Kidney epithelial cell (primary cell): ENCODE measurements around the gene CBX4. TPM values are rescaled to one million over a fixed set of nuclear protein-coding genes. Genes with fewer than 3 reads are reported as not detected.
"Not testable (repeated sequence)": the region's sequence is repeated elsewhere in the genome, so short reads cannot be mapped to it uniquely, and the experiment has no call there.

ENCODE experiments used
- DNase-seq: peaks from one replicate; pipeline ENCODE4 v3.0.0-alpha.2; 2010; ENCODE audit warnings: low read depth
- H3K27me3 ChIP-seq: 2 replicates; pipeline ENCODE4 v1.6.0; 2011; ENCODE audit warnings: low read length; ENCODE audit not compliant: control insufficient read depth, insufficient read depth
- H3K36me3 ChIP-seq: 2 replicates; pipeline ENCODE4 v1.5.1; 2011; ENCODE audit warnings: low read length; ENCODE audit not compliant: control insufficient read depth, insufficient read depth
- H3K4me3 ChIP-seq: 2 replicates; pipeline ENCODE4 v1.5.1; 2011; ENCODE audit warnings: low read depth, mild to moderate bottlenecking, control low read depth, low read length
- CTCF ChIP-seq: IDR thresholded peaks from 2 replicates; pipeline ENCODE4 v1.5.1; 2011; ENCODE audit warnings: mild to moderate bottlenecking, moderate library complexity, low read length, control low read depth, inconsistent platforms; ENCODE audit not compliant: insufficient read depth, poor library complexity, severe bottlenecking
- total RNA-seq: library from RNA; depleted of rRNA; stranded (reverse); fragments of >200 nt; gene quantifications from 2 replicates; pipeline ENCODE4 v1.2.3, GENCODE V29; 2015

The CBX4 gene
- total RNA-seq, 1 donor from 2014 or later: 24.0 TPM

DNA sequence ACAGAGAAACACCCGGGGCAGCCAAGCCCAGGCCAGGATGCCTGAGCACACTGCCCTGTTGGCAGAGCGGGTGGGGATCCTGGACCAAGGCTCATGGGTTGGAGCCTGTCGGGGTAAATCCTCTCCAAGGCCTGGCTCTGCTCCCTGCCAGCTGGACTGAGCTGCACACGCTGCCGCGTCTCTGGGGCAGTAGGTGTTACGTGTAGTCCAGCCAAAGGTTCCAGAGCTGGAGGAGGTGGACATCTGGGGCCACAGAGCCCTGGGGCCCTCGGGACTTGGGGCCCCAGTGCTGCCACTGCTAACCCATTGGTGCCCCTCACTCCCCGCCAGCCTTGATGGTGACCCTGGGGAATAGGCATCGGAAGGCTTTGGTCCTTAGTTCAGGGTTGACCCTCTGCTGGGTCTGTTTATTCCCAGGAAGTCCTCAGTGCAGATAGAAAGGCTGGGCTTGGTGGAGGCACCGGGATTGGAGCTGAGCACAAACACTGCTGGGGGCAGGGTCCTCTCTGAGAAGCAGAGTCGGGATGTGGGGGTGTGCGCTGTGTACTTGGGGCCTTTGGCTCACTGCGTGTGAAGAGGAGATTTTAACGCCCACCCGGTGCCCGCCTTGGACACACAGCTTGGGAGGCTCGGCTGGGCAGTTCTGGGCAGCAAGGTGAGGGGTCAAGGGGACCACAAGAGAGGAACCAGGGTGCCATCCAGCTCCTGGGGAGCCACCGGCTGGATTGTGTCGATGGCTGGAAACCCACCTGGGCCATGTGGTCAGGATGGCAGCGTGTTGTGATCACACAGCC, 16.3 kb upstream of the CBX4 start:
- Histone ChIP-seq H3K27me3 (peaks cover 16% of the 10 kb centered on the region), H3K36me3 (no peaks in the 10 kb centered on the region), H3K4me3 (no peak overlapping the region)
- no peak for DNase-seq
- TF ChIP-seq CTCF: no peak

DNA sequence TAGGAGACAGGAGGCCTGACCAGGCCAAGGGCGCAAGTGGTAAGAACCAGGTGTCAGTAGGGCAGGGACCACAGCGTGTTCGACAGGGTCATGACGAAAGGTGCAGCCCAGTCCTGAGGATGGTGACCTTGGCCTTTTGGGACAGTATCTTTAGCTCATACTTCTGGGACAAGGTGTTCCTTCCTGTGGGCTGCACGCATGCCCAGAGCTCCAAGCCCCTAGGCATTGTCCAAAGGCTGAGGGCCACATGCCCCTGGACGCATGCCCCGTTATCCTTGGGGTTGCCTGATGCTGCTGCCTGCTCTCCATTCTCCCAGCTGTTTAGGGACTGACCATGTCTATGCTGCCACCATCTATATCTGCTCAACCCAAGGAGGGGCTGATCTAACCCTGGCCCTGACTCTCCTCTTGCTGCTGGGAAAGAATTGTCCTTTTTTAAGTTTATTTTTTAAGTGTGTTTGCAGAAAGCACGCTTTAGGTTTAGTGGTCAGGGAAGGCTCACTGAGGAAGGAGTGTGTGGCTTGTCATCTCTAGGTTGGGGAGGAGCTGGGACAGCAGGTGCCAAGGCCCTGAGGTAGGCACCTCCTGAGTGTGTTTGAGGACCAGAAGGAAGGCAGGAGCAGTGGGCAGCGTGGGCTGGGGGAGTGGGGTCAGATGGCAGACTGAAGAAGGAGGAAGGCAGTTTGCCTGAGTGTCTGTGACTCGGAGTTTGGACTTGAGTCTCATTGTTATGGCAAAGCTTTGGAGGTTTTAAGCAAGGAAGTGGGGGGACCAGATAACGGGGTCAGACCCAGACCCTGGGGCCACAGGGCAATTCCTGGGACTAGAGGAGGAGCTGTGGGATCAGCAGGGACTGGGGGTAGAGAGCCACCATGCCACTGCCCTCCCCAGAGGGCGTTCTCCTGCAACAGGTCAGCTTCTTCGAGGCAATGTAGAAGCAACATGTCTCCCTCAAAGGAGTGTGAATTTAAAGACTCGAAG, 15.1 kb upstream of the CBX4 start:
- no peak for TF ChIP-seq CTCF
- H3K27me3 ChIP-seq: peaks cover 9% of the 10 kb centered on the region

GRCh38 chr17:79853168-79853567, 13.9 kb upstream of the CBX4 start:
- not testable (repeated sequence) for H3K4me3 ChIP-seq, H3K36me3 ChIP-seq, H3K27me3 ChIP-seq, DNase-seq

More for the DNA sequence above, 15.1 kb upstream of the CBX4 start:
- Histone ChIP-seq H3K36me3 (no peaks in the 10 kb centered on the region), H3K4me3 (no peak overlapping the region)
- DNase-seq: no peak

DNA sequence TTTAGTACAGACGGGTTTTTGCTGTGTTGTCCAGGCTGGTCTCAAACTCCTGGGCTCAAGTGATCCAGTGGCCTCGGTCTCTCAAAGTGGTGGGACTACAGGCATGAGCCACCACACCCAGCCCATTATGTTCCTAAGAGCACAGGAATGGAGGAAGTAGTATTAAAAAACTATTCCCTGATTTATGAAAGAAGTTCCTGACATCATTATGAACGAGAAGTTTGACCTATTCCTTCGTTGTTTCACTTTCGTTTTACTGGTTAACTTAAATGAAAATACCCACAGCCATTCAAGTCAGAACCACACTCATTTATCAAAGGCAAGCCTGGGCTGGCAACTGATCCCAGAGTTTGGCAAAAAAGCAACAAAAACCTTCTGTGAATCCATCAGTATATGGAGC, 13.5 kb upstream of the CBX4 start:
- Histone ChIP-seq H3K36me3 (no peaks in the 10 kb centered on the region), H3K4me3 (no peak overlapping the region), H3K27me3 (peaks cover 3% of the 10 kb centered on the region)
- no peak for DNase-seq
- TF ChIP-seq CTCF: no peak

GRCh38 chr17:79851461-79851817, 12.2 kb upstream of the CBX4 start:
- DNase-seq: no peak
- Histone ChIP-seq H3K27me3 (peaks cover 2% of the 10 kb centered on the region), H3K4me3 (no peak overlapping the region), H3K36me3 (no peaks in the 10 kb centered on the region)
- no peak for TF ChIP-seq CTCF
